ENCODE measurements around the gene ZNF436. TPM values are rescaled to one million over a fixed set of nuclear protein-coding genes. Genes with fewer than 3 reads are reported as not detected.

ZNF436 gene
- total and polyA plus RNA-seq, 2 of the 13 experiments (the other 11 are each of a cell fraction or from before 2014, with no cell fraction given) = 4.3 to 9.9 TPM

DNA sequence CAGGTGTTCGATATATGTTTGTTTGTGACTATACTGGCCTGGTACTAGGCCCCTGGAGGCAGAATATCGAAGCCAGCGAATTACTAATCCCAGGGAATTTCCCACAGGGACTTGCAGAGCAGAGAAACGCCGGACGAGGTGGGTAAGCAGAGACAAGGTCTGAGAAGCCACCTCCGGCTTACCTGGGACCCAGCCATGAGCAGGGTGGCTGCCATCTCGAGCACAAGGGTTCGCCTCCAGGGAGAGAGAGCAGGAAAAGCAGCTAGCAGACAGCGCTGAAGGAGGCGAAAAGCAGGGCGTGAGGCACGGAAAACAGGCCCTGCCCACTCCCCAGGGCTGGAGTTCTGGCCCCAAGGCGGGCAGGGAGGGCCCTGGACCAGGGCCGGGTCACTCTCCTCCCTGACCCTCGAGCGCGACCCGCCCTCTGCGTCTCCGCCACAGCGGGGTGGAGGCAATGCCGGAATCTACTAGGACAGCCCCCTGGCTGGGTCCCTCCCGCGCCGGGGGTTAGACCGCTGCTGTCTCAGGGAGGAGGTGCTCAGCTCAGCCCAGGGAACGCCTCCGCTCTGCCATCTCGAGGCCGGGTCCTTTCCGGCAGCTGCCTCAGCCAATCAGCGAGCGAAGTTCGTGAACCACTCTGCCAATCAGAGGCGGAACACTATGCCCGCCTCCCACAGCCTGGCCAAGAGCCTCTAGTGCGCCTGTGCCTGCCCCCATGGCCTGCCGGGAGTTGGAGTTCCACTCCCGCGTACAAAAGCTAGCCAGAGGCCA, 1.7 kb downstream of the ZNF436 start (continued):
- TF ChIP-seq ZNF260 (CRISPR knock-in tag; IDR thresholded peaks at IDR 0.05; ENCODE audit: borderline replicate concordance, low read depth) = no peak
- no peak; the same call in 1 of the 2 replicates for TF ChIP-seq ZSCAN21 (CRISPR knock-in tag; IDR thresholded peaks at IDR 0.05; ENCODE audit: borderline replicate concordance)
- no peak for TF ChIP-seq FOSL1 (CRISPR knock-in tag; IDR thresholded peaks at IDR 0.05; ENCODE audit: borderline replicate concordance)
- no peak for TF ChIP-seq ADNP (CRISPR knock-in tag; IDR thresholded peaks at IDR 0.05)
- TF ChIP-seq, protein P1, sequence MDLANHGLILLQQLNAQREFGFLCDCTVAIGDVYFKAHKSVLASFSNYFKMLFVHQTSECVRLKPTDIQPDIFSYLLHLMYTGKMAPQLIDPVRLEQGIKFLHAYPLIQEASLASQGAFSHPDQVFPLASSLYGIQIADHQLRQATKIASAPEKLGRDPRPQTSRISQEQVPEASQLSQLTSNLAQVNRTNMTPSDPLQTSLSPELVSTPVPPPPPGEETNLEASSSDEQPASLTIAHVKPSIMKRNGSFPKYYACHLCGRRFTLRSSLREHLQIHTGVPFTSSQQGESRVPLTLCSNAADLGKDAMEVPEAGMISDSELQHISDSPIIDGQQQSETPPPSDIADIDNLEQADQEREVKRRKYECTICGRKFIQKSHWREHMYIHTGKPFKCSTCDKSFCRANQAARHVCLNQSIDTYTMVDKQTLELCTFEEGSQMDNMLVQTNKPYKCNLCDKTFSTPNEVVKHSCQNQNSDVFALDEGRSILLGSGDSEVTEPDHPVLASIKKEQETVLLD (CRISPR knock-in tag; IDR thresholded peaks at IDR 0.05; ENCODE audit: low read depth) = no peak
- TF ChIP-seq XBP1 (CRISPR knock-in tag; IDR thresholded peaks at IDR 0.05) = no peak
- no peak for TF ChIP-seq ZSCAN20 (CRISPR knock-in tag; IDR thresholded peaks at IDR 0.05; ENCODE audit: borderline replicate concordance)
- peak; percentile 62; the same call in 1 of the 2 replicates for TF ChIP-seq KAT8 (CRISPR knock-in tag; IDR thresholded peaks at IDR 0.05)
- peak; percentile 97 for TF ChIP-seq NFYB (CRISPR knock-in tag; IDR thresholded peaks at IDR 0.05)
- peak; percentile 39; the same call in 1 of the 2 replicates for TF ChIP-seq NR2C2 (CRISPR knock-in tag; IDR thresholded peaks at IDR 0.05; ENCODE audit: borderline replicate concordance)
- TF ChIP-seq, protein P2, sequence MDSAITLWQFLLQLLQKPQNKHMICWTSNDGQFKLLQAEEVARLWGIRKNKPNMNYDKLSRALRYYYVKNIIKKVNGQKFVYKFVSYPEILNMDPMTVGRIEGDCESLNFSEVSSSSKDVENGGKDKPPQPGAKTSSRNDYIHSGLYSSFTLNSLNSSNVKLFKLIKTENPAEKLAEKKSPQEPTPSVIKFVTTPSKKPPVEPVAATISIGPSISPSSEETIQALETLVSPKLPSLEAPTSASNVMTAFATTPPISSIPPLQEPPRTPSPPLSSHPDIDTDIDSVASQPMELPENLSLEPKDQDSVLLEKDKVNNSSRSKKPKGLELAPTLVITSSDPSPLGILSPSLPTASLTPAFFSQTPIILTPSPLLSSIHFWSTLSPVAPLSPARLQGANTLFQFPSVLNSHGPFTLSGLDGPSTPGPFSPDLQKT (CRISPR knock-in tag; IDR thresholded peaks at IDR 0.05; ENCODE audit: borderline replicate concordance) = no peak
- TF ChIP-seq ZNF160 (CRISPR knock-in tag; IDR thresholded peaks at IDR 0.05) = peak; percentile 71; the same call in 1 of the 2 replicates
- TF ChIP-seq NFKBIZ (CRISPR knock-in tag; IDR thresholded peaks at IDR 0.05) = no peak
- TF ChIP-seq, protein P3, sequence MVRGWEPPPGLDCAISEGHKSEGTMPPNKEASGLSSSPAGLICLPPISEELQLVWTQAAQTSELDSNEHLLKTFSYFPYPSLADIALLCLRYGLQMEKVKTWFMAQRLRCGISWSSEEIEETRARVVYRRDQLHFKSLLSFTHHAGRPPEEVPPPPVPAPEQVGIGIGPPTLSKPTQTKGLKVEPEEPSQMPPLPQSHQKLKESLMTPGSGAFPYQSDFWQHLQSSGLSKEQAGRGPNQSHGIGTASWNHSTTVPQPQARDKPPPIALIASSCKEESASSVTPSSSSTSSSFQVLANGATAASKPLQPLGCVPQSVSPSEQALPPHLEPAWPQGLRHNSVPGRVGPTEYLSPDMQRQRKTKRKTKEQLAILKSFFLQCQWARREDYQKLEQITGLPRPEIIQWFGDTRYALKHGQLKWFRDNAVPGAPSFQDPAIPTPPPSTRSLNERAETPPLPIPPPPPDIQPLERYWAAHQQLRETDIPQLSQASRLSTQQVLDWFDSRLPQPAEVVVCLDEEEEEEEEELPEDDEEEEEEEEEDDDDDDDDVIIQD (CRISPR knock-in tag; IDR thresholded peaks at IDR 0.05; ENCODE audit: low read depth) = 0 out of 2 replicates have a peak, but pooled peaks have one; percentile 21
- peak; percentile 84 for TF ChIP-seq HCFC1 (IDR thresholded peaks at IDR 0.05; ENCODE audit: low read depth, low read length)
- peak; percentile 98 for TF ChIP-seq NFYC (CRISPR knock-in tag; IDR thresholded peaks at IDR 0.05)
- no peak; the same call in 1 of the 2 replicates for TF ChIP-seq NR2F2 (IDR thresholded peaks at IDR 0.05; ENCODE audit: borderline replicate concordance, low read depth)
- peak; percentile 75 for TF ChIP-seq YY1 (IDR thresholded peaks at IDR 0.05; ENCODE audit: insufficient read depth, insufficient replicate concordance, low read depth, low read length)
- TF ChIP-seq MED1 (CRISPR knock-in tag; IDR thresholded peaks at IDR 0.05) = peak; percentile 69
- peak; percentile 57; the same call in 1 of the 2 replicates for TF ChIP-seq YEATS2 (CRISPR knock-in tag; IDR thresholded peaks at IDR 0.05; ENCODE audit: borderline replicate concordance)
- TF ChIP-seq CHD2 (IDR thresholded peaks at IDR 0.05; ENCODE audit: low read depth, low read length) = 0 out of 2 replicates have a peak, but pooled peaks have one; percentile 41
- TF ChIP-seq HES4 (CRISPR knock-in tag; IDR thresholded peaks at IDR 0.05; ENCODE audit: borderline replicate concordance) = peak; percentile 53; the same call in 1 of the 2 replicates
- TF ChIP-seq SOX5 (CRISPR knock-in tag; IDR thresholded peaks at IDR 0.05; ENCODE audit: borderline replicate concordance) = peak; percentile 17; the same call in 1 of the 2 replicates
- TF ChIP-seq MIER2 (CRISPR knock-in tag; IDR thresholded peaks at IDR 0.05) = no peak; the same call in 1 of the 2 replicates
- TF ChIP-seq ZNF781 (CRISPR knock-in tag; IDR thresholded peaks at IDR 0.05; ENCODE audit: borderline replicate concordance, not compliant biosample characterization) = peak; percentile 39
- TF ChIP-seq TCF12 (IDR thresholded peaks at IDR 0.05) = no peak
- no peak for TF ChIP-seq TCF12 (CRISPR knock-in tag; IDR thresholded peaks at IDR 0.05)
- peak; percentile 70 for TF ChIP-seq XRCC5 (optimal IDR thresholded peaks at IDR 0.05; ENCODE audit: low read length)

Measured in HepG2 (cell line).